HG02840 (cell line): ENCODE data around the gene RAD51AP2.
A peak's percentile ranks its signal among the peaks of the same experiment; 100 is the strongest.
"Not testable (repeated sequence)": the region's sequence is repeated elsewhere in the genome, so short reads cannot be mapped to it uniquely, and the experiment has no call there.

Experiments used
- ATAC-seq: cut with Tn5 transposase; IDR thresholded peaks from one replicate; pipeline ENCODE4 v1.9.1; 2021; ENCODE audit warnings: mild to moderate bottlenecking, moderate library complexity, moderate number of reproducible peaks; ENCODE audit not compliant: unreplicated experiment, low FRiP score

The RAD51AP2 gene

DNA sequence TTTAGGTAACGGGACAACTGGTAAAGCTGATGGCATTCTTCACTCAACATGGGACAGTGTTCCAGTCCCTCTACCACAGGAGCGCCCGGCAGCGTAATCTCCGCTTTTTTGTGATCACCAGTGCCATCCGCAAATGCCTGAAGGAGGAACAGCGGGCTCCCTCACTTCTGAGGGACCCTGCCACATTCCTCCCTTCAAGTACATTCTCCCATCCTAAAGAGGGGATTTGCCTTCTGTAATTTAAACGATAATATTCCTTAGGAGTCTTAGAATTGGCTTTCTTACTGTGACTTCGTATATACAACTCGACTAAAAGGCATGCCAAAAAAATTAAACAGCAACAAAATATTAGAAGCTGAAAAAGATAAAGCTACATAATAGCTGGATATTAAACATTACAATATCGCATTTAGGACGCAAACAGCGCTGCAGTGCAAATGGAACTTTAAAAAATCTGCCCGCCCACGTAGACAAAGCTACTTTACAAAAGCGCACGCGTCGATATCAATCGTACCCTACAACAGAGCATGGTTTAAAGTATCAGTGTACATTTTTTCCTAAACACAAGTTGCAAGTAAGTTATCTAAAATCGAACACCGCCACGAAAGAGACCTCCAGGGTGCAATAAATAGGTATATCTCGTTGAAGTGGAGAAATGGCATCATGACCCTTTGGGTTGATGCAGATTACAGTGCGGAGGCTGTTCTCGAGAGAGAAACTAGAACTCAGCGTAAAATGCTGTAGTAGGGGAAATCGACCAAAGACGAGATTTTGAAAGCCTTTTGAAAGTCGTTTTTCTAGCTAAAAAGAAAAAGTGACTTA lies 20.0 kb upstream of the RAD51AP2 start:
- no peak for ATAC-seq

DNA sequence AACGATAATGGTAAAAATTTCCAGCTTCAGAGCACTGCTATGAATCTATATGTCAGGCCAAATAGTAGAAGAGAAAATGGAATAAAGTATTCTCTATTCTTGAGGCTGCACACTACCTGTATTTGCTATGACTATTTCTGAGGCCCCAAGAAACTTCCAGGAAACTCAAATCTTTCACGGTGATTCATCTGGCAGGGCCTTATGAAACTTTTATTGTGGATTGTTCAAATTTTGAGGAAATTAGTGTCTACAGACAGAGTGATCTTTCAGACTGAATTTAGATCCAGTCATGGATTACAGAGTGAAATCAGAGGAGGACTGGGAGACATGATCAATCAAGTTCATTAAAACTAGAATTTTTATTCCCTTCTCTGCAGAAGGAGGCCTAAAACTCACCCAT lies 18.2 kb upstream of the RAD51AP2 start:
- ATAC-seq, result no peak

DNA sequence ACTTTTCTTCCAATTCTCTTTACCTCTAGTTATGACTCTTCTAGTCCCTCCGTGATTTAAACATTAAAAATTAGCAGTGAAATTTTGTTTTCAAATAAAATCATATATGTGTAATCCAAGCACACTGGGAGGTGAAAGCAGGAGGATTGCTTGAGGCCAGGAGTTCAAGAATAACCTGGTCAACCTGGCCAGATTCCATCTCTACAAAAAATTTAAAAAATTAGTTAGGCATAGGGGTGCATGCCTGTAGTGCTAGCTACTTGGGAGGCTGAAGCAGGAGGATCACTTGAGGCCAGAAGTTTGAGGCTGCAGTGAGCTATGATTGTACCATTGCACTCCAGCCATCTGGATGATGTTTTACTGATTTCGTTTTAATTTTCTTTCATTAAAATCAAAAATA lies 15.3 kb upstream of the RAD51AP2 start:
- no peak for ATAC-seq

DNA sequence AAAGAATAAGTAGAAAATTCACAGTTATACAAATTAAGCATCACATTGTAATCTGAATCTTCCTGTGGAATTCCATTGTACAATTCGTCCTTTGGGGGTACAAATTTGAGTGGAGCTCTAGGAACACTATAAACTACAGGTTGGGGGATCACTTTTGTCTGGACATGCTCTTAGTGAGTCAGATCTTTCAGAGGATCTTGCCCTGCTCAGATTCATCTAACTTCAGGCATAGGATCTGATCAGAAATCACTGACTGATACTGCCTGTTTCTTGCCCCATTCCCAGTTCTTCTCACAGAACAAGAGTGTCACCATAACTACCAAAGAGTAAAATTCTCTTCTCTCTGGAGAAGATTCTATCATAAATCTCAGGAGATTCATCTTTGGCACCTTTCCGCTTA lies 11.5 kb upstream of the RAD51AP2 start:
- ATAC-seq, result no peak

DNA sequence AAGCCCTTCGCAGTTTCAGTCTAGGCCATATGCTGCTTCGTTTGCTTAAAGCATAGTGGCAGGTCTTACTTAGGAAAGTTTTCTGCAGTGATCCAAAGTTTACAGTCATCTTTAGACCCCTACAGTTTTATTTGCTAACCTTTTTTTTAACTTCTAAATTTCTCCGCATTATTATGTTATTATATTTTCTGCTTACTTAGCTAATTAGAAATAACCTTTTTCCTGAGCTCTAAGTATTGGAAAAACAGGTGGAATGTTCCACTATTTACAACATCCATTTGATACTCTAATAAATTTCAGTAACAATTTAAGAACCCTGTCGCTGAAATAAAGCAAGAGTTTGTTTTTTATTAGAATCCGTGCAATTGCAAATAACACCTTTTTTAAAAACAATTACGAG lies 4.1 kb upstream of the RAD51AP2 start:
- no peak for ATAC-seq

DNA sequence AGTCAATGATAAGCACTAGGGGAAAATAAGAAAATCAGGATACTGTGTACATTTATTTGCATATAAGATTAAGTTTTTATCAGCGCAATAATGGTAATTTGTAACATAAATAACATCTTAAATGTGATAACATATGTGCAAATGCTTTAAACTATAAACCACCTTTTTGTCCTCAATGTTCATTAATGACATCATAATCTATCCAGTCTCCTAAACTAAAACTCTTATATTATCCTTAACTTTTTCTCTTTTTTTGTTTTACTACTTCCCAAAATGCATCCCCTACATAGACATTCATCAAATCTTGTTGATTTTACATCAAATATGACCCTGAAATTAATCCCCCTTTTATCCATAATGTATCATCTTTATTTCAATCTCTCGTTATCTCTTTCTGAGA lies 3.4 kb upstream of the RAD51AP2 start:
- no peak for ATAC-seq

DNA sequence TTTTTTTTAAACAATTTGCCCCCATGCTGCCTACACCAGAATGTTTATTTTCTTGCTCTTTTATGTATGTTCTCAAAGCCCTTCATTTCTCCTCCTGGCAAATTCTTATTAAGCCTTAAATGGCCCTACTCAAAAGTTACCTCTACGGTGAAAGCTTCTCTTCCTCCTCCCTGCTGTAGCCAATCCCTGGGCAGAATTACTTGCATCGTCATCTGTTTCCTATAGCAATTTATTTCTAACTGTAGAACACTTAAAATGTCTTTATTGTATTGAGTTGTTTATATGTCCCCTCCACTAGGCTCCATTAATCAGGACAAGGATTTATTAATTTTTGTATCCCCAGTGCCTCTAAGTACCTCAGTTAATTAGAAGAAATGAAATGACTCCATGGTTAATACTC lies 2.5 kb upstream of the RAD51AP2 start:
- ATAC-seq, result no peak

DNA sequence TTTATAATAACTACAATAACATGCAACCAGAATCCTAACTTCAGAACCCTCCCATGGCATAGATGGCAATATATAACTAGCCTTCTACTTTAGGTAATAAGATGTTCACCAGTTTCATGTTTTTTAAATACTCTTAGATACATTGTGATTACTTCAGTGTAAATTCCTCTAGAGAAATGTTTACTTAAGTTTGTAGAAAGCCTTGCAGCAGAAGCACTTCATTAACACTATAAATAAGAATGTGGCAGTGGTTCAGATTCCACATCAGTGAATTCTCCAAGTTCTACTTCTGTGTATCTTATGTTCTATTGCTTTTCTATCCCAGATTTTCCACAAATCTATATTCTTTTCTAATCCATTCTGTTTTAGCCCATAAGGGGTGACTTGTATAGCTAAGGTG lies 1.2 kb upstream of the RAD51AP2 start:
- ATAC-seq, result no peak

DNA sequence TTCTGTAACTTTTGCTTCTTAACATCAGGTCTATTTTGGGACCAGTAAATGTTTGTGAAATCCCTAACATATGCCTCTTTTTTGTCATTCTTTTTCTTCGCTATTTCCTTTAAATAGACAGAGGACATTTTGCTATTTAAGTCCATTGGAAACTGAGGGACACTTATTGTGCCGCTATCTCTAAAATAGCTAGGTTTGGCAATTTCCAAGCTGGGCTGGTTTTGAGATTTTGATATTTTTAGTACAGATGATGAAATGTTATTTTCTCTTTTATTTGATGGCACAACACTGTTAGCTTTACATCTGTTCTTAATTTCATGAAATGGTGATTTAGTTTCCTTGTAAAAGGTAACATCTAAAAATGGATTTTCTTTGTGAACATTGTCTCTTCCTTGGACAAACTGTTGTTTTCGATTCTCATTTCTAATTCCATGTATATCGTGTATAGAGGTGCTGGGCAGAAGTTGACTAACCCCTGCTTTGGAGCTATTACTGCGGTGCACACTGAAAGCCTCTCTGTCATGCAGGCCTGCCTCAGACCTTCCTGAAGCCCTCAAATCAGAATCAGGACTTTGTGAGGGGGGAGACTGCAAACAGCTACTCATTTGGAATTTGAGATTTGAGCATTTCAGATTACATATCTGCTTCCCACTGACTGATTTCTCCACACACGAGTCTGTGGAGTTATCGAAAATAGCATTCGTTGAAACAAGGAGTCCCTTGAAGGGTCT lies 594 bp downstream of the RAD51AP2 start:
- ATAC-seq, result peak; percentile 32

DNA sequence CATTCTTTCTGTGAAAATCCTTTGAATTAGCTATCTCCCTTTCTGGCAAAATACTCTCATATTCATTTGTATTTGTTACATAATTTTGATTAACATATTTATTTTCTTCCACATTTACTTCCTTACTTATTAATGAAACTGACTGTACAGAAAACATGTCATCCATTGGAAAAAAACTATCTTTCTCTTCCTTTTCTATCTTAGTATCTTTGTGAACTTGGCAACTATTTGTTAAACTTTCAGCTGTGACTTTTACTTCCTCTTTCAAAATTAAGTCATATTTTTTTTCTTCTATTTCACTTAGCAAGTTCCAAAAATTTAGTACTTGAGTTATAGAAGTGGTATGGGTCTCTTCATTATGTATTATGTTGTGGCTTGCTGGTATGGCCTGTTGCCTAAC lies 2.6 kb downstream of the RAD51AP2 start:
- ATAC-seq, result no peak

DNA sequence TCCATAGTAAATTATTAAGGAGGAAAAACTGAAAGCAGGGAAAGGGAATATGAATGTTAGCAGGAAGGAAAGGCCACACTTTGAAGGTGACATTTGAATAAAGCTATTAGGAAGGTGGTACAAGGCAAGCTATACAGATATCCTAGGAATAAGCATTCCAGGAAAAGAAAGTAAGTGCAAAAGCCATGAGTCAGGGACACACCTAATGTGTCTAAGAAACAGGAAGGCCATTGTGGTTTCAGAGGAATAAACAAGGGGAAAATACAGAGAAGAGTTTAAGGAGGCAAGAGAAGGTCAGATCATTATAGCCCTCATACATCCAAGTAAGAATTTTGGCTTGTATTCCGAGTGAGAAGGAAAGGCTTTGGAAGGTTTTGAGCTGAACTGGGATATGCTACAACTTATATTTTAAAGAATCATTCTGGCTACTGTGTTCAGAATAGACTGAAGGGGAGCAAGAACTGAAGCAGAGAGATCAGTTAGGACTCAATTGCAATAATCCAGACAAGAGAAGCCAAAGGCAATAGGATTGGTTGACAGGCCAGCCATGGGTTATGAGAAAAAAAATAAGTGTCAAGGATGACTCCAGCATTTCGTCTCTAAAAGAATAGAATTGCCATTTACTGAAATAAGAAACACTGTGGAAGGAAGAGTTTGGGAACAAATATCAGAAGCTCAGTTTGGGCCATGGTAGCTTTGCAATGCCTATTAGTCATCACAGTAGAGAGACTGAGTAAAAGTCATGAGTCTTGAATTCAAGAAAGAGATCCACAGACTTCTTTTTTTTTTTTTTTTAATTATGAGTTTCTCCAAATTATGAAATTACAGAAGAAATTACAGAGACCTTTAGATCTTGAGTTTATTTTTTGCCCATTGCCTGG lies 11.3 kb downstream of the RAD51AP2 start:
- ATAC-seq, result no peak

DNA sequence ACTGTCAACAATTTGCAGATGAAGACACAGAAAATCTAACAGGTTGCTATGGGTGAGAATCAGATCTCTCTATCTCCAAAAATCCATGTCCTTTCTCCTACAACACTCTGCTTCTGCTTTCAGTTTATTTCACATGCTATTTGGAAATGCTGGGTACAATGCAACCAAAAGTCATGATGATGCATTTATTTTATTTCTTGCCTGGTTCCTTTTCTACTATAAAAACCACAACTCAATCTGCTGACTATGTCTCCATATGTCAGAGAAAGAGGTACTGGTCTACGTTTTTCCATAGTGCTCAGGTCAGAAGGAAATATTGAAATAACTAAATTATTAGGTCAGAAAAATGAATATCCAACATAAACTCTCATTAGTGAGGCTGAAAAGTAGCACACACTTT lies 20.5 kb downstream of the RAD51AP2 start:
- no peak for ATAC-seq

DNA sequence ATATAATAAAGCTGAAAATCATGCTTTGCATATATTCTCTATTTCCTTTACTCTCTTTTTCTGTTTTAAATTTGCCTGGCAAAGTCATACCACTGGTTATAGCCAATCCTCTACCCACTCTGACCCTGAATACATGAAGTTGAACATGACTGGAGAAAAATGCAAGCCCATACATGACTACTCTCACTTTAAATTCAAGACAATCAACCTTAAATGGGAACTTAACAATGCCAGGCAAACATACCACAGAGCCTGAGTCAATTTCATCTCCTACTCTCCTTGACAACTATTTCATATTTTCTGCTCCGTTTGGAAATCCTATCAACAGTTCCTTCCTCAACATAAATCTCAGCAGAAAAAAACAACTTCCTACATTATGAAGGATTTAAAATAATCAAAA lies 22.6 kb downstream of the RAD51AP2 start:
- no peak for ATAC-seq

DNA sequence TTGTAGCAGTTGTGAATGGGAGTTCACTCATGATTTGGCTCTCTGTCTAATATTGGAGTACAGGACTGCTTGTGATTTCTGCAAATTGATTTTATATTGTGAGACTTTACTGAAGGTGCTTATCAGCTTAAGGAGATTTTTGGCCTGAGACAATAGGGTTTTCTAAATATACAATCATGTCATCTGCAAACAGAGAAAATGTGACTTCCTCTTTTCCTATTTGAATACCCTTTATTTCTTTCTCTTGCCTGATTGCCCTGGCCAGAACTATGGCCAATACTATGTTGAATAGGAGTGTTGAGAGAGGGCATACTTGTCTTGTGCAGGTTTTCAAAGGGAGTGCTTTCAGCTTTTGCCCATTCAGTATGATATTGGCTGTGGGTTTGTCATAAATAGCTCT lies 28.1 kb downstream of the RAD51AP2 start:
- ATAC-seq, result not testable (repeated sequence)

DNA sequence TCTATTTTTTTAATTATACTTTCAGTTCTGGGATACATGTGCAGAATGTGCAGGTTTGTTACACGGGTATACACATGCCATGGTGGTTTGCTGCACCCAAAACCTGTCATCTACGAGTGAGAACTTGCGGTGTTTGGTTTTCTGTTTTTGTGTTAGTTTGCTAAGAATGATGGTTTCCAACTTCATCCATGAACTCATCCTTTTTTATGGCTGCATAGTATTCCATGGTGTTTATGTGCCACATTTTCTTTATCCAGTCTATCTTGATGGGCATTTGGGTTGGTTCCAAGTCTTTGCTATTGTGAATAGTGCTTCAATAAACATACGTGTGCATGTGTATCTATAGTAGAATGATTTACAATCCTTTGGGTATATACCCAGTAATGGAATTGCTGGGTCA lies 29.6 kb downstream of the RAD51AP2 start:
- not testable (repeated sequence) for ATAC-seq

DNA sequence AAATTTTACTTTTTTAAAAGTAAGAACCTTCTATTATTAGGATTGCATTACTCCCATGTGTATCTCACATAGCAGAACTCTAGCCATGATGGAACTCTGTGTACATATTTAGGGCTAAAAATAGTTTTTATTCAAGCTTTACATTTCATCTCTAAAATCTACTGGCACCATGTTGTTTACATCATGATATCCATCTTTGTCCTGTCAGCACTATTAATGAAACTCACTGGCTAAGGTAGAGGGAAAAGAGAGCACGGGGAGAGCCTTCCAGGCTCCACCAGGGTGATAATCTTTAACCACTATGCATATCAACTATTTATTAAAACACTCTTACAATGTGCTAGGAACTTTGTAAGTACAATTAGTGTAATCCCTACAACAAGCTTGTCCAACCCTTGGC lies 34.7 kb downstream of the RAD51AP2 start:
- ATAC-seq, result no peak

DNA sequence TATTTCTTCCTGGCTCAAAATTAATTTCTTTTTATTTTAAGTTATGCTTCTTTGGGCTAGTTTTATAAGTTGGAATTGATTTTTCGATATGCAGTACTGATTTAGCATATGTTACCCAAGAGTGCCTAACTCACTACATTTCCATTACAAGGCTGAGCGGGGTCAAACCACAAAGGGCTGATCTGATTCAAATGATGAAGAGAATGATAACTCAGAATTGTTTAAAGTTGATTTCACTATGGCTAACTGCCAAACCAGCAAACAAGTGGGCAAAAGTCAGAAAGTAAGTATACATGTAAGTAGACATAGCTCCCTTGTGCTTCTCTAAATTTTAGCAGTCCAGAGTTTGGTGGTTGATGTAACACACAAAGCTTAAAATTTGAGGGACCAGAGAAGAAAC lies 35.6 kb downstream of the RAD51AP2 start:
- ATAC-seq, result no peak

DNA sequence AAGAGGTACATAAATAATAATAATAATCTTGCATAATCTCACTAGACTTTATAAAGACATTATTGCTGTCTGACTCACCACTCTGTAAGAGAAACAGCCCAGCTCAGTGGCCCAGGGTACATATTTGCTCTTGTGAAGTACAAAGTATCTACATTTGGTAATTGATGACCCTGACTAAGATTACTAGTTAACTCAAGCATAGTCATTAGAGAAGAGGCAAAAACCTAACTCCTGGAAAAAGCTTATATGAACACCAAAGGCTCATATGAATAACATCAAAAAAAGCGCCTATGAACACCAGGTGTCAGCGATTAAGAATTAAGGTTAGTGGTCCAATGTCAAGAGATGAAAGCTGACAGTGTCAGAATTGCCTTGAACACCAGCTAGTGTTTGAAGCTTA lies 38.4 kb downstream of the RAD51AP2 start:
- no peak for ATAC-seq

DNA sequence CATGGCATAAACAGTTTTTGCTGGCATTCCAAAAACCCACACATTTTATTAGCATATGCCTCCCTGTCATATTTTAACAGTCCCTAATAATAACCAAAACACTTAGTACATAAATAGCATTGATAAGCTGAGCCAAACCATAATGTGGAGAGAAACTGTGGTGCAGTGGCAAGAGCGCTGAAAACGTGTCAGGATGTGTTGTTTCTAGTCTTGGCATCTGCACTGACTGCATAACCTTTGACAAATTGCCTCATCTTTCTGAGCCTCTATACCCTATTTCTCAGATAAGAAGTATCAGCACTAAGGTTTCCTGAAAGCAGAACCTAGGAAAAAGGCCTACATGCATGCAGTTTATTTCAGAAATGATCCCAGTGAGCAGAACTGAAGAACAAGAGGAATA lies 41.4 kb downstream of the RAD51AP2 start:
- ATAC-seq, result no peak

DNA sequence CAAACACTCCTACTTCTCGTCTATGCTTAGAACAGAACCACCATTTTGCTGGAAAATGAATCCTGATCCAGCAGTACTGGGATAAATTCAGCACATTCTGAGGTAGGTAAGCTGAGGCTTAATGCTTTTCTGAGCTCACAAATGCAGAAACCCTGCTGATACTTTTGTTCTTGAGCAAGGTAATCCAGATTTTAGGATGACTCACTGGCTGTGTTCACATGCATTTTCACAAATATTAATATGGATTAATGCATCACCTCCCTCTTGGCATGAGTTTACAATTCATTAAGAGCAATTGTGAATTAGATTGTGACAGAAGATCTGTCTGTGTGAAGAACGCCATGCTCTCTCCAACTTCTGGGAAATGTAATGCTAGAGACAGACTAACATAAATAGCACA lies 42.2 kb downstream of the RAD51AP2 start:
- ATAC-seq, result no peak

DNA sequence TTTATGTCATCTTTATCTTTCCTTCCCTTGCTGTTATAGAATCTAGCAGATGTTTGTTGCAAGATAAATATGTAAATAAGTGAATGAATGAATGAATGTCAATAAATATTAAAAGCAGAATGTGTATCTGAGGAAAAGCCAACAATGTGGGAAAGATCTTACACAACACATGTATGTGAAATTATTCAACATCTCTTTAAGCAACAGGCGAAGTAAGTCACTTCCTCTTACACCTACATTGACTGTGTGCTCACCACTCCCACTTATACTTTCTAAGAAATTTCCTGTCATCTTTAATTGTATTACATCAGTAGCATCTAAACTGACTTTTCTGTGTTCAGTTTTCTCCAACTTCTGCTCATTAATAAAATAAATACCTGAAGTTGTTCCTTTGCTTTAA lies 43.0 kb downstream of the RAD51AP2 start:
- ATAC-seq, result no peak
